DOHH2 (cell line): ENCODE data around the gene LDLRAD4.

Experiments used
- H3F3A ChIP-seq: fragments of 200-600 bp; sonication (generic), shearing (Covaris generic); 2 replicates; pipeline ENCODE4 v1.6.0; 2016; ENCODE audit warnings: antibody characterized with exemption, mild to moderate bottlenecking; ENCODE audit not compliant: control insufficient read depth, insufficient read depth
- H3K27ac ChIP-seq: fragments of 200-600 bp; sonication (generic); 2 replicates; pipeline ENCODE4 v1.5.1; 2014; ENCODE audit warnings: low read depth, mild to moderate bottlenecking, low read length, moderate library complexity
- H3K27me3 ChIP-seq: fragments of 200-600 bp; sonication (generic); 2 replicates; pipeline ENCODE4 v1.6.1; 2014; ENCODE audit warnings: mild to moderate bottlenecking, low read length, mixed read lengths; ENCODE audit not compliant: control insufficient read depth
- H3K36me3 ChIP-seq: fragments of 200-600 bp; sonication (generic); 2 replicates; pipeline ENCODE4 v1.6.1; 2014; ENCODE audit warnings: mild to moderate bottlenecking, low read length, moderate library complexity, mixed read lengths; ENCODE audit not compliant: control insufficient read depth
- H3K4me1 ChIP-seq: fragments of 200-600 bp; sonication (generic); 2 replicates; pipeline ENCODE4 v1.6.1; 2014; ENCODE audit warnings: mild to moderate bottlenecking, low read length, mixed read lengths; ENCODE audit not compliant: control insufficient read depth
- H3K4me2 ChIP-seq: fragments of 200-600 bp; sonication (generic); 2 replicates; pipeline ENCODE4 v1.6.0; 2014; ENCODE audit warnings: mild to moderate bottlenecking, low read length, moderate library complexity
- H3K4me3 ChIP-seq: fragments of 200-600 bp; sonication (generic); 2 replicates; pipeline ENCODE4 v1.5.1; 2014; ENCODE audit warnings: mild to moderate bottlenecking, low read length, mixed read lengths
- H3K79me2 ChIP-seq: fragments of 200-600 bp; sonication (generic); 2 replicates; pipeline ENCODE4 v1.6.1; 2014; ENCODE audit warnings: mild to moderate bottlenecking, low read length, mixed read lengths; ENCODE audit not compliant: control insufficient read depth
- H3K9me2 ChIP-seq: fragments of 200-600 bp; sonication (generic); replicated peaks from 2 replicates; pipeline ENCODE4 v1.6.1; 2014; ENCODE audit warnings: mild to moderate bottlenecking, low read length, mixed read lengths; ENCODE audit not compliant: control insufficient read depth
- H3K9me3 ChIP-seq: fragments of 200-600 bp; sonication (generic); 2 replicates; pipeline ENCODE4 v1.6.1; 2014; ENCODE audit warnings: antibody characterized with exemption, low read length, mixed read lengths; ENCODE audit not compliant: control insufficient read depth, insufficient read depth
- H4K20me1 ChIP-seq: fragments of 200-600 bp; sonication (generic); 2 replicates; pipeline ENCODE4 v1.6.0; 2014; ENCODE audit warnings: low read depth, mild to moderate bottlenecking, antibody characterized with exemption, low read length, moderate library complexity; ENCODE audit not compliant: control insufficient read depth, insufficient read depth
- EZH2phosphoT487 ChIP-seq: fragments of 200-600 bp; sonication (generic); IDR thresholded peaks from 2 replicates; pipeline ENCODE4 v1.6.1; 2017; ENCODE audit warnings: borderline replicate concordance, mild to moderate bottlenecking, antibody characterized with exemption, low read length, moderate library complexity, mixed read lengths
- TF ChIP-seq, protein P1 (sequence below): fragments of 200-600 bp; sonication (generic); IDR thresholded peaks from one replicate; pipeline ENCODE4 v1.5.1; 2014; ENCODE audit warnings: antibody characterized with exemption, mild to moderate bottlenecking, low read depth, low read length; ENCODE audit not compliant: poor library complexity, severe bottlenecking

Gene LDLRAD4

DNA sequence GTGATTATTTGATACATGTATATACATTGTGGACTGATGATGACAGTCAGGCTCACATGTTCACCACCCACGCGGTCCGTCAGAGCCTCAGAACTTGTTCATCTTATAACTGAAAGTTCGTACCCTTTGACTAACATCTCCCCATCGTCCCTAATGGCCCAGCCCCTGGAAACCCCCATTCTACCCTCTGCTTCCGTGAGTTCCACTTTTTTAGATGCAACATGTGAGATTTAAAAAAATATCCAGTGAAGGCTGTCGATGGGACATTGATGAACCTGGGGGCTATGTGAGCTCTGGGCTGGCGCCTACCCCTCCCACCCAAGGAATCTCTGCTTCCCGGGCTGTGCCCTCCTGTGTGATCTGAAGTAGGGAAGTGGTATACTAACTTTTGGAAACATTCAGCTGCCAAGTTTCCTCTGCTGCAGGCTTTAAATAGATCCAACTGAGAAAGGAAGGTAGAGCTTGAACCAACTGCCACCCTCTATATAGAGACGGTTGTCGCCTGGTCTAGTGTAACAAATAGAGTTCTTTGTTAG lies 344.0 kb downstream of the LDLRAD4 start:
- Histone ChIP-seq H3K79me2 (no peaks in the 10 kb centered on the region), H3K4me1 (peaks cover 83% of the 10 kb centered on the region)

DNA sequence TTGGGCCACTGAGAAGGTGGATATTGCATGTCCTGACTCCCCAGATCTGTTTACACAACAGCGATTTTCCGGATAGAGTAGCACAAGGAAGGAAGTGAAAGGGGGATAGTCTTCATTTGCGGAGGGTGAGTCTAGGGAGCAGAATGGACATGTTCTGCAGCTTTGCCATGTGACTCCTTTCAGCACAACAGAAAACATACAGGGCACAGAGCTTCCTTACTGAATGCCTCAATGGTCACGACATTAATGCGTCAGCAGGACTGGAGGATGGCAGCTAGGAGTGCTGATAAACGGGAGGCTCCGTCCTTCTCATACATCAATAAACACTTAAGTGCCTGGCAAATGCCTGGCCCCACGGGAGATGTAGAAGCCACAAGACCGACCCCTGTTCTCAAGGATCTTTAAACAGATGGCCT lies 344.8 kb downstream of the LDLRAD4 start:
- H3K9me3 ChIP-seq = no peaks in the 10 kb centered on the region
- H3F3A ChIP-seq = peaks cover 15% of the 10 kb centered on the region
- no peaks in the 10 kb centered on the region for H3K27me3 ChIP-seq
- H3K79me2 ChIP-seq = no peaks in the 10 kb centered on the region
- H3K9me2 ChIP-seq = no peaks in the 10 kb centered on the region
- TF ChIP-seq, protein P1, sequence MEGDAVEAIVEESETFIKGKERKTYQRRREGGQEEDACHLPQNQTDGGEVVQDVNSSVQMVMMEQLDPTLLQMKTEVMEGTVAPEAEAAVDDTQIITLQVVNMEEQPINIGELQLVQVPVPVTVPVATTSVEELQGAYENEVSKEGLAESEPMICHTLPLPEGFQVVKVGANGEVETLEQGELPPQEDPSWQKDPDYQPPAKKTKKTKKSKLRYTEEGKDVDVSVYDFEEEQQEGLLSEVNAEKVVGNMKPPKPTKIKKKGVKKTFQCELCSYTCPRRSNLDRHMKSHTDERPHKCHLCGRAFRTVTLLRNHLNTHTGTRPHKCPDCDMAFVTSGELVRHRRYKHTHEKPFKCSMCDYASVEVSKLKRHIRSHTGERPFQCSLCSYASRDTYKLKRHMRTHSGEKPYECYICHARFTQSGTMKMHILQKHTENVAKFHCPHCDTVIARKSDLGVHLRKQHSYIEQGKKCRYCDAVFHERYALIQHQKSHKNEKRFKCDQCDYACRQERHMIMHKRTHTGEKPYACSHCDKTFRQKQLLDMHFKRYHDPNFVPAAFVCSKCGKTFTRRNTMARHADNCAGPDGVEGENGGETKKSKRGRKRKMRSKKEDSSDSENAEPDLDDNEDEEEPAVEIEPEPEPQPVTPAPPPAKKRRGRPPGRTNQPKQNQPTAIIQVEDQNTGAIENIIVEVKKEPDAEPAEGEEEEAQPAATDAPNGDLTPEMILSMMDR = no peak
- TF ChIP-seq EZH2phosphoT487 = no peak
- peak overlapping the region; percentile 49 for H3K4me2 ChIP-seq
- no peaks in the 10 kb centered on the region for H3K36me3 ChIP-seq
- H3K4me3 ChIP-seq = peak overlapping the region; percentile 22
- peaks cover 85% of the 10 kb centered on the region for H3K4me1 ChIP-seq
- H3K27ac ChIP-seq = no peak overlapping the region
- H4K20me1 ChIP-seq = no peaks in the 10 kb centered on the region

More for the DNA sequence above, 344.0 kb downstream of the LDLRAD4 start:
- Histone ChIP-seq H3K27me3 (no peaks in the 10 kb centered on the region), H3K27ac (no peak overlapping the region), H3K4me2 (peak overlapping the region; percentile 49), H3K9me2 (no peaks in the 10 kb centered on the region), H4K20me1 (no peaks in the 10 kb centered on the region), H3K4me3 (no peak overlapping the region), H3F3A (peaks cover 15% of the 10 kb centered on the region), H3K36me3 (no peaks in the 10 kb centered on the region), H3K9me3 (no peaks in the 10 kb centered on the region)
- TF ChIP-seq, protein P1 = no peak
- TF ChIP-seq EZH2phosphoT487 = no peak

DNA sequence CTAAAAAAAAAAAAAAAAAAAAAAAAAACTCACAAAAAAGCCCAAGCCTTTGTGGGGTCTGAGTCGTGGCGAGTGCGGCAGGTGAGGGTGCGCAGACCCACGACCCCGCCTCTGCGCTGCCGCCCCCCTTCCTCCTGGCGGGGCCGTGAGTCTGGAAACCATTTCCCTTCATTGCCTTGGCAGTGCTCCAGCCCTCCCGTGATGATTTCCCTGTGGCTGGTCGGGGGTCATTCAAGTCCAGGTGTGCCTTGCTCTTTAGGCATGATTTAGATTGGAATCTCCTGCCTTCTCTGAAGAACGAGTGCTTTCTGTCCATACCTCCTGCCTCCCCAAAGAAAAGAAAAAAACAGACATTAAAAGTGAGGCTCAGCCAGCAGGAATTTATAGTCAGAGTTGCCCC lies 346.0 kb downstream of the LDLRAD4 start:
- Histone ChIP-seq H3K27ac (no peak overlapping the region), H3K27me3 (no peaks in the 10 kb centered on the region), H3K4me2 (no peak overlapping the region), H3K36me3 (no peaks in the 10 kb centered on the region), H4K20me1 (no peaks in the 10 kb centered on the region), H3K79me2 (no peaks in the 10 kb centered on the region), H3K9me2 (no peaks in the 10 kb centered on the region), H3K4me3 (no peak overlapping the region), H3K4me1 (peaks cover 86% of the 10 kb centered on the region), H3F3A (peaks cover 15% of the 10 kb centered on the region), H3K9me3 (no peaks in the 10 kb centered on the region)
- TF ChIP-seq EZH2phosphoT487 = no peak
- TF ChIP-seq, protein P1 = no peak
